ENCODE results near the gene FAM98A.

Gene FAM98A

DNA sequence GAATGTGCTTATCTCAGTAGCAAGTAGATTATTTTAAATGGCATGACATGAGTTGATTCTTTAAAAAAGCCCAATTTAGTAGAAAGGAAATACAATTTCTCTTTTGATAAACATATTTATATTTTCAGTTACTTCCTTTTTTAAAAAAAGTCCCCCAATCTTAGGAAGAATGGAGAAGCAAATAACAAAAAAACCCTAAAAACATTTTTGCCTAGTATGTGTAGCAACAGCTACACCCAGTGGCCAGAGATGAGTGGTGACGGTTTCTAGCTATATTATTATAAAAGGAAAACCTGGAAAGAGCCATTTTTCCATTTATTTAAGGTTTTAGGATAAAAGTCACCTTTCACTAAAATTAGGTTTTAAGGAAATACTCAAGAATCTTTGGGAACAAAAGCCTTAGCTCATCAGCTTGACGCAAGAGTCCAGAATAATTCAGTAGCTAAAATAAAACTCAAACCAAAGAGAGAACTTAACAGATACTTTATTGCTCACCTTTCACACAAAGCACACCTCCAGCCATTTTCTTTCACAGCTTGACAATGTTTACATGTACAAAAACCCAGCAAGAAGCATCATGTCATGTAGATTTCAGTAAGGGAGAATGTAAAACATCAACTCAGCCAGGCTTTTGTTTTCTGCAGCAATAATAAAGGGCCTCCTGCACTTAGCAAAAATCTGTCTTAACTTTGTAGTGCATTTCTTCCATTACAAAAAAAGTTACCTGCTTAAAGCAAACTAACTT is 15.7 kb downstream of the FAM98A start:
- H3K4me1 ChIP-seq (ENCODE audit: control extremely low read depth in 1 of 4, control insufficient read depth in 4 of 4, insufficient read depth in 4 of 4, low read length in 3 of 4): peaks cover 7 to 23% (median 14%) of the 10 kb centered on the region in 4 experiments
- no peaks in the 10 kb centered on the region for H3K27me3 ChIP-seq (replicated peaks in 2 of 5; ENCODE audit: control insufficient read depth in 4 of 5, insufficient read depth in 5 of 5, low read length in 4 of 5)
- H3K9me3 ChIP-seq (ENCODE audit: control extremely low read depth in 1 of 5, control insufficient read depth in 4 of 5, insufficient read depth in 2 of 5, low read depth in 1 of 5, low read length in 4 of 5): no peaks in the 10 kb centered on the region
- peaks cover 16 to 40% (median 28%) of the 10 kb centered on the region in 4 experiments for H3K36me3 ChIP-seq (ENCODE audit: control insufficient read depth in 4 of 4, insufficient read depth in 4 of 4, low read length in 3 of 4)
- ChIA-PET POLR2A (interaction anchor here (0.6 to 1.1 kb wide), 2 partner anchors 549 to 954 kb away, joined by 3 to 4 read pairs; no protein-coding TSS in a partner anchor), CTCF (interaction anchor here (0.7 to 3.6 kb wide), 24 partner anchors 9 to 1027 kb away, joined by 3 to 24 read pairs (median 5); partner anchors contain the start of genes FAM98A and RASGRP3)
- 83% methylated on average over 1 of the region's 2 CpGs for WGBS (ENCODE audit: insufficient coverage)
- DNase-seq: peak; percentile 48 to 80 (median 72)
- no peak overlapping the region for H3K4me3 ChIP-seq (ENCODE audit: control insufficient read depth in 1 of 7, extremely low read depth in 1 of 7, insufficient read depth in 4 of 7, low read depth in 2 of 7, low read length in 6 of 7)
- H3K27ac ChIP-seq (ENCODE audit: insufficient read depth in 1 of 2, low read depth in 1 of 2, low read length in 2 of 2, poor library complexity in 1 of 2, severe bottlenecking in 2 of 2): peak overlapping the region in 1 of 2 experiments; percentile 51

DNA sequence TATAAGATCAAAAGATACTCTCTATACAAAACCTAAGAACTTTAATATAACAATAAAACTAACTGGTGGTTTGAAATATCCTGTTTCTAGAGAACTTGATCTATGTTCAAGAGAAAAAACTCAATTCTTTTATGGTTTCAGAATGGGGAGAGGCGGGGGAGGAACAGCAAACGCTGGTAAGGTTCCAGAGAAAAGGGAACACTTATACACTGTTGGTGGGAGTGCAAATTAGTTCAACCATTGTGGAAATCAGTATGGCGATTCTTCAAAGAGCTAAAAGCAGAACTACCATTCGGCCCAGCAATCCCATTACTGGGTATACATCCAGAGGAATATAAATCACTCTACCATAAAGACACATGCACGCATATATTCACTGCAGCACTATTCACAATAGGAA is 17.2 kb downstream of the FAM98A start:
- CTCF ChIA-PET: interaction anchor here (0.6 to 3.6 kb wide), 13 partner anchors 14 to 813 kb away, joined by 3 to 24 read pairs (median 4); partner anchors contain the start of gene RASGRP3
- Histone ChIP-seq H3K9me3 (ENCODE audit: control extremely low read depth in 1 of 5, control insufficient read depth in 4 of 5, insufficient read depth in 2 of 5, low read depth in 1 of 5, low read length in 4 of 5) (no peaks in the 10 kb centered on the region), H3K36me3 (ENCODE audit: control insufficient read depth in 4 of 4, insufficient read depth in 4 of 4, low read length in 3 of 4) (peaks cover 13 to 30% (median 19%) of the 10 kb centered on the region in 4 experiments), H3K4me1 (ENCODE audit: control extremely low read depth in 1 of 4, control insufficient read depth in 4 of 4, insufficient read depth in 4 of 4, low read length in 3 of 4) (peaks cover 7 to 23% (median 14%) of the 10 kb centered on the region in 4 experiments), H3K27ac (ENCODE audit: insufficient read depth in 1 of 2, low read depth in 1 of 2, low read length in 2 of 2, poor library complexity in 1 of 2, severe bottlenecking in 2 of 2) (peak overlapping the region in 1 of 2 experiments; percentile 72), H3K27me3 (replicated peaks in 2 of 5; ENCODE audit: control insufficient read depth in 4 of 5, insufficient read depth in 5 of 5, low read length in 4 of 5) (no peaks in the 10 kb centered on the region), H3K4me3 (ENCODE audit: control insufficient read depth in 1 of 7, extremely low read depth in 1 of 7, insufficient read depth in 4 of 7, low read depth in 2 of 7, low read length in 6 of 7) (peak overlapping the region in 2 of 7 experiments; percentile 17 to 33)
- POLR2A ChIA-PET: no interaction called here
- DNase-seq: peak; percentile 12 to 66 (median 44)
- 5% methylated on average over 4 of the region's 5 CpGs for WGBS (ENCODE audit: insufficient coverage)

- Histone ChIP-seq H3K36me3 (ENCODE audit: control insufficient read depth in 4 of 4, insufficient read depth in 4 of 4, low read length in 3 of 4) (peaks cover 0 to 9% (median 3%) of the 10 kb centered on the region in 4 experiments), H3K9me3 (ENCODE audit: control extremely low read depth in 1 of 5, control insufficient read depth in 4 of 5, insufficient read depth in 2 of 5, low read depth in 1 of 5, low read length in 4 of 5) (no peaks in the 10 kb centered on the region), H3K4me1 (ENCODE audit: control extremely low read depth in 1 of 4, control insufficient read depth in 4 of 4, insufficient read depth in 4 of 4, low read length in 3 of 4) (peaks cover 7 to 23% (median 14%) of the 10 kb centered on the region in 4 experiments), H3K27ac (ENCODE audit: insufficient read depth in 1 of 2, low read depth in 1 of 2, low read length in 2 of 2, poor library complexity in 1 of 2, severe bottlenecking in 2 of 2) (no peak overlapping the region), H3K27me3 (replicated peaks in 2 of 5; ENCODE audit: control insufficient read depth in 4 of 5, insufficient read depth in 5 of 5, low read length in 4 of 5) (no peaks in the 10 kb centered on the region), H3K4me3 (ENCODE audit: control insufficient read depth in 1 of 7, extremely low read depth in 1 of 7, insufficient read depth in 4 of 7, low read depth in 2 of 7, low read length in 6 of 7) (no peak overlapping the region)
- no peak for DNase-seq
- ChIA-PET CTCF (interaction anchor here (1.0 to 1.8 kb wide), 2 partner anchors 103 to 885 kb away, joined by 4 to 8 read pairs; partner anchors contain the start of gene RASGRP3), POLR2A (no interaction called here)
- 83% methylated on average over 1 of the region's 5 CpGs for WGBS (ENCODE audit: insufficient coverage)
Measured at GRCh38 chr2:33579227-33579626, 19.9 kb downstream of the FAM98A start.

DNA sequence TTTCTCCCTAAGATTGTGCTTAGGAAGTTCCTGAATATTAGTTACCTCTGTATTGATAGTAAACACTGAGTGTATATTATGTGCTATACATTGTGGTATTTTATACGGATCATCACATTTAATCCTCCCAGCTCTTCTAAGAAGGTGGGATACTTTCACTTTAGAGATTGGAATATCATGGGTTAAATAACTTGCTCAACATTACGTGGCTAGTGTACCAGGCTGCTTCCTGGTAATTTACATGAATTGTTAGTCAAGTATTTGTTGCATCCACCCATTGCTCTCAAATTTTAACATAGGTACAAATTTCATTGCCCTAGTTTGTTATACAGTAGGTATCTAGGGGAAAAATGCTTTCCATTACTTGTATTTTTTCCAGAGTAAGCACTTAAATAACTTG is 21.4 kb downstream of the FAM98A start:
- peak in 2 of 3 donors; percentile 28 to 44 for DNase-seq
- peaks cover 3 to 19% (median 11%) of the 10 kb centered on the region in 4 experiments for H3K4me1 ChIP-seq (ENCODE audit: control extremely low read depth in 1 of 4, control insufficient read depth in 4 of 4, insufficient read depth in 4 of 4, low read length in 3 of 4)
- WGBS (ENCODE audit: insufficient coverage): no CpG with 5 or more reads among the region's 2 CpGs
- ChIA-PET CTCF (no interaction called here), POLR2A (no interaction called here)
- H3K27ac ChIP-seq (ENCODE audit: insufficient read depth in 1 of 2, low read depth in 1 of 2, low read length in 2 of 2, poor library complexity in 1 of 2, severe bottlenecking in 2 of 2): no peak overlapping the region
- H3K27me3 ChIP-seq (replicated peaks in 2 of 5; ENCODE audit: control insufficient read depth in 4 of 5, insufficient read depth in 5 of 5, low read length in 4 of 5): no peaks in the 10 kb centered on the region
- no peaks in the 10 kb centered on the region for H3K36me3 ChIP-seq (ENCODE audit: control insufficient read depth in 4 of 4, insufficient read depth in 4 of 4, low read length in 3 of 4)
- no peak overlapping the region for H3K4me3 ChIP-seq (ENCODE audit: control insufficient read depth in 1 of 7, extremely low read depth in 1 of 7, insufficient read depth in 4 of 7, low read depth in 2 of 7, low read length in 6 of 7)
- no peaks in the 10 kb centered on the region for H3K9me3 ChIP-seq (ENCODE audit: control extremely low read depth in 1 of 5, control insufficient read depth in 4 of 5, insufficient read depth in 2 of 5, low read depth in 1 of 5, low read length in 4 of 5)

DNA sequence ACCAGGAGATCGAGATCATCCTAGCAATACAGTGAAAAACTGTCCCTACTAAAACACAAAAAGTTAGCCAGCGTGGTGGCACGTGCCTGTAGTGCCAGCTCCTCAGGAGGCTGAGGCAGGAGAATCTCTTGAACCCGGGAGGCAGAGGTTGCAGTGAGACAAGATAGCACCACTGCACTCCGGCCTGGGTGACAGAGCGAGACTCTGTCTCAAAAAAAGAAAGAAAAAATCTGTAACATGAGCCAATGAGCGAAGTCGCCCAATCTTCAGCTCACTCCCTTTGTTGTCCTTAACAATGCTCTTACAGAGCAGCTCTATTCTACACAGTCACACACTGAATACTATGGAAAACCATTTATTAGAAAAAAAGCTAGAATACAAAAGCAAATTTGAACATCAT is 22.0 kb downstream of the FAM98A start:
- ChIA-PET CTCF (no interaction called here), POLR2A (no interaction called here)
- H3K27ac ChIP-seq (ENCODE audit: insufficient read depth in 1 of 2, low read depth in 1 of 2, low read length in 2 of 2, poor library complexity in 1 of 2, severe bottlenecking in 2 of 2): no peak overlapping the region
- peaks cover 0 to 13% (median 6%) of the 10 kb centered on the region in 4 experiments for H3K4me1 ChIP-seq (ENCODE audit: control extremely low read depth in 1 of 4, control insufficient read depth in 4 of 4, insufficient read depth in 4 of 4, low read length in 3 of 4)
- no peak overlapping the region for H3K4me3 ChIP-seq (ENCODE audit: control insufficient read depth in 1 of 7, extremely low read depth in 1 of 7, insufficient read depth in 4 of 7, low read depth in 2 of 7, low read length in 6 of 7)
- H3K36me3 ChIP-seq (ENCODE audit: control insufficient read depth in 4 of 4, insufficient read depth in 4 of 4, low read length in 3 of 4): no peaks in the 10 kb centered on the region
- DNase-seq: no peak
- 100% methylated on average over 2 of the region's 8 CpGs for WGBS (ENCODE audit: insufficient coverage)
- no peaks in the 10 kb centered on the region for H3K9me3 ChIP-seq (ENCODE audit: control extremely low read depth in 1 of 5, control insufficient read depth in 4 of 5, insufficient read depth in 2 of 5, low read depth in 1 of 5, low read length in 4 of 5)
- no peaks in the 10 kb centered on the region for H3K27me3 ChIP-seq (replicated peaks in 2 of 5; ENCODE audit: control insufficient read depth in 4 of 5, insufficient read depth in 5 of 5, low read length in 4 of 5)

GRCh38 chr2:33573657-33574056 is 25.4 kb downstream of the FAM98A start:
- WGBS (ENCODE audit: insufficient coverage): 100% methylated on average over 2 of the region's 6 CpGs
- no peak for DNase-seq
- POLR2A ChIA-PET: no interaction called here
- Histone ChIP-seq H3K4me1 (ENCODE audit: control extremely low read depth in 1 of 4, control insufficient read depth in 4 of 4, insufficient read depth in 4 of 4, low read length in 3 of 4) (no peaks in the 10 kb centered on the region), H3K27me3 (replicated peaks in 2 of 5; ENCODE audit: control insufficient read depth in 4 of 5, insufficient read depth in 5 of 5, low read length in 4 of 5) (no peaks in the 10 kb centered on the region), H3K9me3 (ENCODE audit: control extremely low read depth in 1 of 5, control insufficient read depth in 4 of 5, insufficient read depth in 2 of 5, low read depth in 1 of 5, low read length in 4 of 5) (no peaks in the 10 kb centered on the region), H3K4me3 (ENCODE audit: control insufficient read depth in 1 of 7, extremely low read depth in 1 of 7, insufficient read depth in 4 of 7, low read depth in 2 of 7, low read length in 6 of 7) (no peak overlapping the region), H3K36me3 (ENCODE audit: control insufficient read depth in 4 of 4, insufficient read depth in 4 of 4, low read length in 3 of 4) (no peaks in the 10 kb centered on the region), H3K27ac (ENCODE audit: insufficient read depth in 1 of 2, low read depth in 1 of 2, low read length in 2 of 2, poor library complexity in 1 of 2, severe bottlenecking in 2 of 2) (no peak overlapping the region)
- CTCF ChIA-PET: no interaction called here

DNA sequence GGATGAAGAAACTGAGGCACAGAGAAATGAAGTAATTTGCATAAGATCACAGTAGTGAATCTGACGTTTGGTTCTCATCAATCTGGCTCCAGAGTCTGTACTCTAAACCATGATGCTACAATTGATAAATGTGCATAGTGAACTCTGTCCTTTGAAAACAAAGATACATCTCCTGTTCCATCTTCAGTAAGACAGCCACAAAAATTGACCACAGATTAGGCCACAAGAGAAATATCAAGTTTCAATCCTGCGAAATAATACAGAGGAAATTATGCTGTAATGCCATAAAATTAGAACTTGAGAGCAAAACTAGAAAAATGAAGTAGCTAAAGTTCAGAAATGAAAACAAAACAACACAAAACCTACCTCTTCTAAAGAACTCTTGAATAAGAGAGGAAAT is 28.4 kb downstream of the FAM98A start:
- no peak for DNase-seq
- no peaks in the 10 kb centered on the region for H3K36me3 ChIP-seq (ENCODE audit: control insufficient read depth in 4 of 4, insufficient read depth in 4 of 4, low read length in 3 of 4)
- H3K4me3 ChIP-seq (ENCODE audit: control insufficient read depth in 1 of 7, extremely low read depth in 1 of 7, insufficient read depth in 4 of 7, low read depth in 2 of 7, low read length in 6 of 7): no peak overlapping the region
- no peaks in the 10 kb centered on the region for H3K4me1 ChIP-seq (ENCODE audit: control extremely low read depth in 1 of 4, control insufficient read depth in 4 of 4, insufficient read depth in 4 of 4, low read length in 3 of 4)
- no peaks in the 10 kb centered on the region for H3K27me3 ChIP-seq (replicated peaks in 2 of 5; ENCODE audit: control insufficient read depth in 4 of 5, insufficient read depth in 5 of 5, low read length in 4 of 5)
- ChIA-PET CTCF (interaction anchor here (1.5 kb wide), 1 partner anchor 95 kb away, joined by 3 read pairs; no protein-coding TSS in a partner anchor), POLR2A (no interaction called here)
- no CpG with 5 or more reads among the region's 2 CpGs for WGBS (ENCODE audit: insufficient coverage)
- H3K27ac ChIP-seq (ENCODE audit: insufficient read depth in 1 of 2, low read depth in 1 of 2, low read length in 2 of 2, poor library complexity in 1 of 2, severe bottlenecking in 2 of 2): no peak overlapping the region
- no peaks in the 10 kb centered on the region for H3K9me3 ChIP-seq (ENCODE audit: control extremely low read depth in 1 of 5, control insufficient read depth in 4 of 5, insufficient read depth in 2 of 5, low read depth in 1 of 5, low read length in 4 of 5)

All from common myeloid progenitor, CD34-positive (primary cell).